ENCODE measurements around the gene SLC13A4. TPM values are rescaled to one million over a fixed set of nuclear protein-coding genes. Genes with fewer than 3 reads are reported as not detected.

Gene SLC13A4
- total and polyA plus RNA-seq, 5 experiments from 2014 or later, result 0.13 to 0.25 TPM; not detected in 3

DNA sequence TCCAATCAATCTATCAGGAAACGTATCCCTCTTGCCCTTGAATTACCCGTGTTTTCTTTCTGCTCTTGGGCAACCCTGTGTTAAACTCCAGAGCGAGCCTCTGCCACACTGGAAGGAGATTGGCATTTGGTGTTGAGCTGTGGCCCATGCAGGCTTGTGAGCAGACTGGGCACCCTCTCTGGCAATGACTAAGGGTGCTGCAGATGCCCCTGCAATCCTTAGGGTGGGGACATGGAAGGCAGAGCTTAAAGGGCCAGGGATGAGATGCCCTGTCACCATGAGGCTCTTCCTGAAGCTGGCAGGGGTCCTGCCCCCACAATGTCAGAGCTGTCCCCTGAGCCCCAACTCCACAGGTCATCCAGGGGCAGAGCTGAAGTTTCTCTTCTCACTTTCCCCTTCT is 40.1 kb upstream of the SLC13A4 start:
- no peaks in the 10 kb centered on the region for H3K36me3 Mint-ChIP-seq
- no peak for DNase-seq
- POLR2A ChIA-PET, result no interaction called here
- H3K27me3 Mint-ChIP-seq, result peaks cover 4 to 23% (median 20%) of the 10 kb centered on the region in 5 donors
- no peak overlapping the region for H3K4me3 Mint-ChIP-seq
- no peak for ATAC-seq
- H3K9me3 Mint-ChIP-seq, result peaks cover 0 to 3% (median 0%) of the 10 kb centered on the region in 9 donors
- H3K27ac Mint-ChIP-seq, result no peak overlapping the region
- H3K4me1 Mint-ChIP-seq, result no peaks in the 10 kb centered on the region

DNA sequence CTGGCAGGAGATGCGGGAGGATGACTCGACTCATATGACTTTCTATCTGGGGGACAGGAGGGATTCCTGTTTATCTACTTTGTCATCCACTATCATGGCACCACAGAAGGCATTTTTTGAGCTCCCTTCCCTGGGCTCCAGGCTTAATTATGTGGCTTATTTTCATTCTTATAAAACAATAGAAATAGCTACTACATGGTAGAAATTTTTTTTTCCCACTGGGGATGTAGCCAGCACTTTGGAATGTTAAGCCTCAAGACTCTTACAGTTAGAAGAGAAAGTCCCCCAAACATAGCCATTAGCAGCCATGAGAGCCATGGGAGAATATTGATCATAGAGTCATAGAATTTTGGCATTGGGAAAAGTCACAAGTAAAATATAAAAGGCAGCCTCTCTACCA is 35.3 kb upstream of the SLC13A4 start:
- H3K9me3 Mint-ChIP-seq, result peaks cover 0 to 5% (median 0%) of the 10 kb centered on the region in 9 donors
- peaks cover 11 to 37% (median 29%) of the 10 kb centered on the region in 5 donors for H3K27me3 Mint-ChIP-seq
- no peak for ATAC-seq
- POLR2A ChIA-PET, result no interaction called here
- no peak overlapping the region for H3K27ac Mint-ChIP-seq
- no peak overlapping the region for H3K4me3 Mint-ChIP-seq
- H3K4me1 Mint-ChIP-seq, result no peaks in the 10 kb centered on the region
- H3K36me3 Mint-ChIP-seq, result no peaks in the 10 kb centered on the region
- DNase-seq, result no peak

DNA sequence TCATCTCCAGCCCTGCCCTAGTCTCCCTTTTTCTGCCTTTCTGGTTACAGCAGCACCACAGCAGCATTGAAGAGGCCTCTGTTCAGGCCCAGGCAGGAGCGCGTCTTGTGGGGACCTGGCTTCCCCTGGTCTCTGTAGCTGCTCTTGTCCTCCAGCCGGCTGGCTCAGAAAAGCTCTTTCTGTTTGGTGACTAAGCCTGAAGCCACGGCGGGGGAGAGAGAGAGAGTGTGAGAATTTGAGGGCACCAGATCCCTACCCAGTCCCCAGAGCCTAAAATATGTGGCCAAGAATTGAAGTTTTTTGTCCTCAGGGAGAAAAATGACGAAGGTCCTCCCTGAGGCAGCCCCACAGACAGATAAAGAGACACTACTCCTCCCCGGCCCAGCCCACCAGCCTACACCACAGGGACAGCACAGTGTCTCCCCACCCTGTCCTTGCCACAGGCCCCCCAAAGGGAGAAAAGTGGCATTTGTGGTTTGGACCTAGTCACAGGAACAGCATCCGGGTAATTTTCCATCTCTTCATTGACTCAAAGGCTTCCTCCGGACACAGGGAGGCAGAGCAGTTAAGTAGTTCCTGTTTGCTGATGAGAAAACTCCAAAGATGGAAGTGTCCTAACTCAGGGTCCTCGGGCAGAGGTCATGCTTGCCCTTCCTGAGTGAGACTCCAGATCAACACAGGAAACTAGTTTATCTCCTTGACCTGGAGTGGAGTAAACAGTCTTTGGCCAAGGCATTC is 33.9 kb upstream of the SLC13A4 start:
- DNase-seq (no peak), ATAC-seq (no peak)
- peaks cover 17 to 51% (median 34%) of the 10 kb centered on the region in 5 donors for H3K27me3 Mint-ChIP-seq
- peaks cover 0 to 5% (median 0%) of the 10 kb centered on the region in 9 donors for H3K9me3 Mint-ChIP-seq
- H3K36me3 Mint-ChIP-seq, result peaks cover 0 to 5% (median 0%) of the 10 kb centered on the region in 3 donors
- H3K4me3 Mint-ChIP-seq, result no peak overlapping the region
- H3K27ac Mint-ChIP-seq, result no peak overlapping the region
- H3K4me1 Mint-ChIP-seq, result peaks cover 0 to under 1% (median 0%) of the 10 kb centered on the region in 4 donors
- POLR2A ChIA-PET, result no interaction called here

DNA sequence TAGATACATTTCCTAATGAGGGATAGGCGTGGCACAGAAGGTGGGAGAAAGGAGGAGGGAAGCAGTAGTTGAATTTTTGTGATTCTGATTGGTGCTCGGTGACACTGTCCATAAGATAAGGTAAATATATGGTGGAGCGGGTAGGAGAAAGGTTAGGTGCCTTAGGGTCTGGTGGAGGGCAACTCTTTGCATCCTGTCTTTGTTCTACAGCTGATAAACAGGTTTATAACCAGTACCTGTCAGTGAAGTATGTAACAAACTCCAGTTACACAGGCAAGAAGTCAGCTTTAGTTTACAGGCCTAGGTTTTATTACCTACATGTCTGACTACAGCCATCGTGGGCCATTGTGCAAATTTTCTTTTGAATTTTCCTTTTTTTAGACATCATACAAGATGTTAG is 31.5 kb upstream of the SLC13A4 start:
- DNase-seq (no peak), ATAC-seq (no peak)
- no peak overlapping the region for H3K27ac Mint-ChIP-seq
- H3K4me1 Mint-ChIP-seq, result peaks cover 0 to 2% (median 0%) of the 10 kb centered on the region in 4 donors
- peaks cover 0 to 5% (median 0%) of the 10 kb centered on the region in 9 donors for H3K9me3 Mint-ChIP-seq
- POLR2A ChIA-PET, result no interaction called here
- H3K4me3 Mint-ChIP-seq, result no peak overlapping the region
- peaks cover 0 to 5% (median 0%) of the 10 kb centered on the region in 3 donors for H3K36me3 Mint-ChIP-seq
- H3K27me3 Mint-ChIP-seq, result peaks cover 15 to 74% (median 29%) of the 10 kb centered on the region in 5 donors

DNA sequence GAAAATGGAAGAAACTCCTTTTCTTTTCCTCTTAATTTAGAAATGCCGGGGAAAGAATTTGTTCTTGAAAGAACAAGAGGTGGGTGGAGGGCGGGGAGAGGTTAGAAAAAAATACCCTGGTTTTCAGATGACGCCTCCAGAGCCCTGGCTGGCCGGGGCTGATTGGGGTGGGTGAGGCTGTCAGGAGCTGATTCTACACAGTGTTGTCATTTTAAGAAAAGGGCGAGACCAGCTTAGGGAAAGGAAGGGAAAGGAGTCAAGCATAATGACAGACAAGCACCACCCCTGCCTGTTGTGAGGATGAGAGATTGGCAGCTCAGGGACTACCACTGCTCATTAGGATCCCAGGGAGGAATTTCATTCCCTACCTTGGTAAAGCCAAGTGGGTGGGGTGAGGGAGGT is 30.5 kb upstream of the SLC13A4 start:
- Mint-ChIP-seq H3K36me3 (peaks cover 0 to 5% (median 0%) of the 10 kb centered on the region in 3 donors), H3K4me1 (peaks cover 0 to 2% (median 0%) of the 10 kb centered on the region in 4 donors), H3K9me3 (peaks cover 0 to 5% (median 0%) of the 10 kb centered on the region in 9 donors), H3K4me3 (no peak overlapping the region), H3K27ac (no peak overlapping the region), H3K27me3 (peaks cover 18 to 76% (median 35%) of the 10 kb centered on the region in 5 donors)
- POLR2A ChIA-PET, result no interaction called here
- no peak for ATAC-seq
- DNase-seq, result no peak

DNA sequence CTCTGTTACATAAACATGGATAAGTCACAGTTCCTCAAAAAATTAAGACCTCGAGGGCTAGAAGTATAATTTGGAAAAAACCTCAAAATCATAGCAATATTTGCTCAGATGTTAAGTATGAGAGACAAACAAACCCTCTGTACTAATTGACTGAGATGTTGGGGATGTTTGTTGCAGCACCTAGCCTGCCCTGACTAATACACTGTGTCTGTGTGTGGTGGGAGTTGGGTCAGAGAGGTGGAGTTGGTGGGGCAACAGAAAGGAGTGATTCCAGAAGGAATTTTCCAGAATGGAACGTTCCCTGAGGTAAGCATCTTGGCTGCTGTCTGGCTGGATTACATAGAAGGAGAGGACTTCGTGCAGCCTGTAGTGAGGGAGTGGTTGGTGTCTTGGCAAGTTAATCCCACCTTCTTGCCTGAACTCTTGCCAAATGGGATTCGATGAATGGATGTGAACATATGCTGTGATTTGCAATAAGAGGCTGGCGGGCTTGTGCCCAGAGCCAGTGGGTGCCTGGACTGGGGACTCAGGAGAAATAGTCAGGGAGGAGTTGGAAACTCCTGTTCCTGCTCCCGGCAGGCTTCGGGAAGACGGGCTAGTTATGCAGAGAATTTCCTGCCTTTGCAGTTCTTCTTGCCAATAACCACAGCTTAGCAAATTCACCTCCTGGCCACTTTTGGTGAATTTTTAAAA is 29.9 kb upstream of the SLC13A4 start:
- H3K9me3 Mint-ChIP-seq, result peaks cover 0 to 5% (median 0%) of the 10 kb centered on the region in 9 donors
- no peak overlapping the region for H3K4me3 Mint-ChIP-seq
- H3K36me3 Mint-ChIP-seq, result peaks cover 0 to 5% (median 0%) of the 10 kb centered on the region in 3 donors
- no peak for ATAC-seq
- POLR2A ChIA-PET, result no interaction called here
- H3K4me1 Mint-ChIP-seq, result peaks cover 0 to 2% (median 0%) of the 10 kb centered on the region in 4 donors
- H3K27ac Mint-ChIP-seq, result no peak overlapping the region
- H3K27me3 Mint-ChIP-seq, result peaks cover 18 to 76% (median 34%) of the 10 kb centered on the region in 5 donors
- DNase-seq, result no peak

DNA sequence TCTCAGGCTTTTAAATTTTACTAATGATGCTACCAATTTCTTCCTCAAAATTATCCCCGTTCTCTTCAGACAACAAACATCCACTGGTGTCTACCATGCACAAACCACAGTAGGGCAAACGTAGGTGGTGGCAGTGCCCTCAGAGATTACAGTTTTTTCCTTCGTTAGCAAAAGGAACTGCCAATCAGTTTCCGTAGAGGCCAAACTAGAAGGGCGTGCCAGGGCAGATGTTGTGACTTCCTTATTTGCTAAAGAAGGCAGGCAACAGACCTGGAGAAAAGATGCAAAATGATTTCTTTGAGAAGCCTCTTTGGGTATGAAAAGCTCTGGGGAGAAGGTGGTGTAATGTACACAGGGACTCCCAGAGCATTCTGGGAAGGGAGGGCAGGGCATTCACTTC is 28.2 kb upstream of the SLC13A4 start:
- Mint-ChIP-seq H3K27me3 (peaks cover 17 to 69% (median 30%) of the 10 kb centered on the region in 5 donors), H3K4me1 (peaks cover 0 to 2% (median 0%) of the 10 kb centered on the region in 4 donors), H3K36me3 (peaks cover 0 to 5% (median 0%) of the 10 kb centered on the region in 3 donors), H3K27ac (no peak overlapping the region), H3K9me3 (peaks cover 0 to 5% (median 0%) of the 10 kb centered on the region in 9 donors), H3K4me3 (no peak overlapping the region)
- ATAC-seq, result no peak
- POLR2A ChIA-PET, result no interaction called here
- no peak for DNase-seq

DNA sequence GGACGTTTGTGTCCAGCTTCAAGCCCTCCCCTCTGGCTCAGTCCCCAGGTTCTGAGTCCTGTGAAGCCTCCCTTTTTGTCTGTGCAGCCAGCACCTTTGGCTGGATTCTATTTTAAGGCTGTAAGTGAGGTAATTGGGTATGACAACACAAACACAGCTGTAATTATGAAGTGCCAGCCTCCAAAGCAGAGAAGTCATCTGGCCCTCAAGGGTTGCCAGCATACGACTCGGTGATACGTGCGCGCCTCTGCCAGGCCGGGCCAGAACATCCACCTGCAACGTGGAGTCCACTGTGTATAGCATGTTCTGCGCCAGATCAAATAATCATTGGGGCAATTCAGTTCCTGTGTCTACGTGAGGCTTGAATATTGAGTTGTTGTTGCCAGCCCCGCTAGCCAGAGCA is 27.4 kb upstream of the SLC13A4 start:
- POLR2A ChIA-PET, result no interaction called here
- Mint-ChIP-seq H3K4me1 (peaks cover 0 to 2% (median 0%) of the 10 kb centered on the region in 4 donors), H3K27ac (no peak overlapping the region), H3K4me3 (no peak overlapping the region), H3K27me3 (peaks cover 17 to 66% (median 28%) of the 10 kb centered on the region in 5 donors), H3K9me3 (peaks cover 0 to 5% (median 0%) of the 10 kb centered on the region in 9 donors), H3K36me3 (peaks cover 0 to 5% (median 0%) of the 10 kb centered on the region in 3 donors)
- DNase-seq (no peak), ATAC-seq (no peak)

DNA sequence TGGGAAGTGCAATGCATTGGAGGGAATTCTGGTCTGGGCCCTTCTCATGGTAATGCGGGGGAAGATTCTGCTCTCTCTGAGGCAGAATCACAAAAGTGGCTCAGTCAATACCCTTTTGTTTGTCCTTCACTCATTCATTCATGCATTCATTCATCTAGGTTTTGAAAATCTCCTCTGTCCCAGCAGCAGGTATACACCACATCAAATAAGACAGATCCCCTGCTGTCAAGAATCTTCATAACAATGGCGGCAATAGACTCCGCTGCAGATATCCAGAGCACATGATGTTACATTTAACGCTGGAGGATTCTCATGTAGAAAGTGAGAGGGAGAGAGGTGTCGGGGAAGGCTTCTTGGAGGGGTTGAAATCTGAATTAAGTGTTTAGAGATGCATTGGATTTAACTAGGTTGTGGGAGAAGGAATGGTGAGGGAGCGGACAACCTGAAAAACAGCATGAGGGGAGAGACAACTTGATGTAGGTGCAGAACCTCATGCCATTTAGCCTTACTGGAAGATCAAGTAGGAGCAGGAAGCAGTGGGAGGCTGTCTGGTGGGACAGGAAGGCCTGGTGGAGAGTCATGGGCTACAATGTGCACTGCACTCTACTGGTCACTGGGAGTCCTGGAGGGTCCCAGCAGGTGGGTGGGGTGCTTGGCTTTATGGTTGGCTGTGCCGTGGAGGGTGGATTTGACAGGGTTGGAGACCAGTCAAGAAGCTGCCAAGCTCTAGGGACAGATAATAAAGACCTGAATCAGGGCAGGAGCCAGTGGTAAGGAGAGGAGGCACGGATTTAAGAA is 25.8 kb upstream of the SLC13A4 start:
- Mint-ChIP-seq H3K36me3 (peaks cover 0 to 5% (median 0%) of the 10 kb centered on the region in 3 donors), H3K27ac (no peak overlapping the region), H3K27me3 (peaks cover 12 to 56% (median 21%) of the 10 kb centered on the region in 5 donors), H3K9me3 (peaks cover 0 to 5% (median 0%) of the 10 kb centered on the region in 9 donors), H3K4me3 (no peak overlapping the region), H3K4me1 (peaks cover 0 to 2% (median 0%) of the 10 kb centered on the region in 4 donors)
- POLR2A ChIA-PET, result no interaction called here
- no peak for DNase-seq
- ATAC-seq, result no peak

DNA sequence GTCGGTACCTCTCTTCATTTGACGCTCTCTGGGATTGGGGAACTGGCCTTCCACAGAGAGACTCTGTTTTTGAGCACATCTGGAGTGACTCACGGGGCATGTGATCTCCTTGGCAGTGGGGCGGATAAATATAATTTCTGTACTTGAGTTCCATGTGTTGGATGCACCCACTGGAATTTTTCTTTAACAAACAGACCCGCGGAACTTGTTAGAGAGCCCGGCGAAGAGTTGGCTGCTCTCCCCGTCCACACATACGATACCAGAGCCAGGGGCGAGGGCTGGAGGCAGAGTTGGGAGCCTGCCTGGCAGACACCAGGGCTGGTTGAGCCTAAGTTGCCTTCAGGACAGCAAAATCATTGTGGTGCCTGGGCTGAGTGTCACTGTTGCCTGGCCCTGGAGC is 20.8 kb upstream of the SLC13A4 start, which contains the start of gene FAM180A:
FAM180A (minus strand) TSS at position 44 of the 400 bp plus-strand sequence. CDS start 233 bp downstream, outside the sequence.
- Mint-ChIP-seq H3K4me1 (no peaks in the 10 kb centered on the region), H3K27ac (no peak within 1 kb of the TSS), H3K27me3 (peaks cover 4 to 14% (median 5%) of the 10 kb centered on the region in 5 donors), H3K36me3 (no peaks in the 10 kb centered on the region), H3K9me3 (no peaks in the 10 kb centered on the region), H3K4me3 (no peak within 1 kb of the TSS)
- no peak for ATAC-seq
- DNase-seq, result no peak
- POLR2A ChIA-PET, result no interaction called here

DNA sequence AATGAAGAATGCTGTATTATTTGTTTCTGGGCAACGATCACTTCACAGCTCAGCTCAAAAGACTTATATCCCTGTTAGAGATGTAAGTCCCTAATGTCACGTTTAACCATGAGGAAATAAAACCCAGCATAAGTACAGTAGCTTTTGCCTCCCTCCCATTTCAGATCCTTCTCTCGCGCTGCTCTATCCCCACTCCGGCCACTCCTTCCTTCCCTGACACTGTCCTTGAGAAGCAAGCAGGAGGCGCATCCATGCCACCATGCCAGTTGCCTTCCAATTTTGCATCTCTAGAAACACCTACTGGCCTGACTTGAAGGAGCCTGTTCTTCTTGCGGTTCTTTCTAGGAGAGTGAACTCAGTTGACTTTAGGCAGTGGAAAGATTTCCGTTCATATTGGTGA is 19.4 kb upstream of the SLC13A4 start:
- POLR2A ChIA-PET, result no interaction called here
- no peaks in the 10 kb centered on the region for H3K36me3 Mint-ChIP-seq

DNA sequence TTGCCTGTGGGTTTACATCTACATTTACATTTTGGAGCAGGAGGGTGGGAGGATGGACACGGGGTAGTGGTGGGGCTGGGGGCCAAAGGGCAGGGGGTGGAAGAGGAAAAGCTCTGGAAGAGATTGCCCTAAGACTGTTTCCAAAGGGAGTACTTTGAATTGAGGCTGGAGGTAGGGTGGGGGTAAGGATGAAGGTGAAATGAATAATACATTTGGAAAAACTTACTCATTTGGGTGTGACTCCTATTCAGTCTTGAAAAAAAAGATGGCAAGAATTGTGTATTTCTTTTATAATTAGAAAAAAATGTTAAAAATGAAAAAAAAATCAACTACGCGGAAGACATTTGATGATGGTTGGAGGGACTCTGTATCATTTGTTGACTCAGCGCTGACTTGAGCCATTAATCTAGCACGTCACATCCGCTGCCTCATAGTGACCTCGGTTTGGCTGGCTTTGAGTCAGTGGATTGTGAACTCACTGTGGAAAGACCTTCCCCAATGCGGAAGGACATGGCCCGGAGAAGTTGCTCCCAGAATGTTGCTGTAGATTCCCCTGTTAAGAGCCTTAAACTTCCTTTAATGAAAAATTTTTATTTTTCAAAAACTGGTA is 17.8 kb upstream of the SLC13A4 start:
- Mint-ChIP-seq H3K27ac (no peak overlapping the region), H3K36me3 (no peaks in the 10 kb centered on the region), H3K4me3 (no peak overlapping the region), H3K27me3 (peaks cover 3 to 13% (median 5%) of the 10 kb centered on the region in 5 donors), H3K9me3 (no peaks in the 10 kb centered on the region), H3K4me1 (no peaks in the 10 kb centered on the region)
- DNase-seq, result no peak
- POLR2A ChIA-PET, result interaction anchor here (0.6 kb wide), 1 partner anchor 48 kb away, joined by 3 read pairs; no protein-coding TSS in a partner anchor
- ATAC-seq, result no peak

More for the DNA sequence above, 19.4 kb upstream of the SLC13A4 start:
- no peaks in the 10 kb centered on the region for H3K4me1 Mint-ChIP-seq
- H3K9me3 Mint-ChIP-seq, result no peaks in the 10 kb centered on the region
- DNase-seq (no peak), ATAC-seq (no peak)
- H3K27ac Mint-ChIP-seq, result no peak overlapping the region
- H3K27me3 Mint-ChIP-seq, result peaks cover 2 to 13% (median 4%) of the 10 kb centered on the region in 5 donors
- H3K4me3 Mint-ChIP-seq, result no peak overlapping the region

Data from naive thymus-derived CD8-positive, alpha-beta T cell (primary cell).